OCI-LY1 (cell line): ENCODE measurements around the gene SPOP.

Source experiments
- H2AFZ ChIP-seq: fragments of 200-600 bp; sonication (generic), shearing (Covaris generic); 2 replicates; pipeline ENCODE4 v1.6.0; 2014; ENCODE audit warnings: antibody characterized with exemption, mild to moderate bottlenecking, low read length
- H3F3A ChIP-seq: fragments of 200-600 bp; sonication (generic), shearing (Covaris generic); 2 replicates; pipeline ENCODE4 v1.6.0; 2014; ENCODE audit warnings: mild to moderate bottlenecking, antibody characterized with exemption, low read length, moderate library complexity; ENCODE audit not compliant: insufficient read depth
- H3K27ac ChIP-seq: fragments of 200-600 bp; sonication (generic); 2 replicates; pipeline ENCODE4 v1.5.1; 2014; ENCODE audit warnings: low read length, mixed run types, mild to moderate bottlenecking, low read depth; ENCODE audit not compliant: poor library complexity, severe bottlenecking
- H3K27me3 ChIP-seq: fragments of 200-600 bp; sonication (generic); 2 replicates; pipeline ENCODE4 v1.6.0; 2014; ENCODE audit warnings: antibody characterized with exemption, mild to moderate bottlenecking, low read length, moderate library complexity; ENCODE audit not compliant: insufficient read depth
- H3K36me3 ChIP-seq: fragments of 200-600 bp; sonication (generic); 2 replicates; pipeline ENCODE4 v1.6.1; 2014; ENCODE audit warnings: mild to moderate bottlenecking, antibody characterized with exemption, low read length, moderate library complexity, mixed read lengths; ENCODE audit not compliant: insufficient read depth
- H3K4me1 ChIP-seq: fragments of 200-600 bp; sonication (generic); 2 replicates; pipeline ENCODE4 v1.5.1; 2014; ENCODE audit warnings: mild to moderate bottlenecking, low read length, moderate library complexity; ENCODE audit not compliant: insufficient read depth, severe bottlenecking
- H3K4me2 ChIP-seq: fragments of 200-600 bp; sonication (generic), shearing (Covaris generic); 2 replicates; pipeline ENCODE4 v1.6.1; 2014; ENCODE audit warnings: low read length
- H3K4me3 ChIP-seq: fragments of 200-600 bp; sonication (generic); 2 replicates; pipeline ENCODE4 v1.5.1; 2014; ENCODE audit warnings: low read length, low read depth, mild to moderate bottlenecking, mixed read lengths; ENCODE audit not compliant: poor library complexity, severe bottlenecking
- H3K79me2 ChIP-seq: fragments of 200-600 bp; shearing (Covaris generic); 2 replicates; pipeline ENCODE4 v1.6.1; 2016; ENCODE audit warnings: mixed run types, low read length, mixed read lengths; ENCODE audit not compliant: insufficient read depth
- H3K9ac ChIP-seq: fragments of 200-600 bp; sonication (generic), shearing (Covaris generic); 2 replicates; pipeline ENCODE4 v1.6.1; 2014; ENCODE audit warnings: mild to moderate bottlenecking, low read length, mixed read lengths
- H3K9me2 ChIP-seq: fragments of 200-600 bp; sonication (generic), shearing (Covaris generic); 2 replicates; pipeline ENCODE4 v1.6.1; 2014; ENCODE audit warnings: low read depth, mild to moderate bottlenecking, low read length, mixed read lengths
- H3K9me3 ChIP-seq: fragments of 200-600 bp; shearing (Covaris generic); 2 replicates; pipeline ENCODE4 v1.6.1; 2014; ENCODE audit warnings: low read length, mixed read lengths
- H4K20me1 ChIP-seq: fragments of 200-600 bp; sonication (generic), shearing (Covaris generic); 2 replicates; pipeline ENCODE4 v1.6.0; 2016; ENCODE audit warnings: mild to moderate bottlenecking, low read length; ENCODE audit not compliant: insufficient read depth
- EZH2 ChIP-seq: fragments of 200-600 bp; sonication (generic), shearing (Covaris generic); IDR thresholded peaks from 2 replicates; pipeline ENCODE4 v1.8.0; 2017; ENCODE audit warnings: borderline replicate concordance, mixed run types, mild to moderate bottlenecking, antibody characterized with exemption, low read length, moderate library complexity, mixed read lengths
- TF ChIP-seq, protein P1 (sequence below): fragments of 200-600 bp; sonication (generic), shearing (Covaris generic); IDR thresholded peaks from 2 replicates; pipeline ENCODE4 v1.5.1; 2017; ENCODE audit warnings: mild to moderate bottlenecking, antibody characterized with exemption, low read length, moderate library complexity, mixed read lengths

The SPOP gene

DNA sequence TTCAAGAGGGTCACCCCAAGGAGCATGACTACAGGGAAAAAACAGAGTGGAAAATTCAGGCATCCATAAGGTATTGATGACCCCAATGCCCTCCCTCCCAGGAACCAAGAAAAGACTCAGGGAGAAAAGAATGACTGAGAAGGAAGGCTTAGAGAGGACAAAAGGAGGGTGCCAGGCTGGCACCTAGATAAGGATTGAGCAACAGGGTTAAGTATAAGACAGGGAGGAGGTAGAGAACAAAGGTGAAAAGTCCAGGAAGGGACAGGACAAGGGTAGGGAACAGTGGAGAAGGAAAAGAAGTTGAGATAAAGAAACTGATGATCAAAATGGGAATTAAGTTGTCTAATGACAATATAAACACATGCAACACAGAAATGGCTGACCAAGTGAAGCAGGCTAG lies 27.4 kb upstream of the SPOP start:
- peaks cover 6% of the 10 kb centered on the region; the same call in 1 of the 2 replicates for H3K79me2 ChIP-seq
- H3K36me3 ChIP-seq, result peaks cover 65% of the 10 kb centered on the region
- H3K9me2 ChIP-seq, result no peaks in the 10 kb centered on the region
- H3K9ac ChIP-seq, result no peak overlapping the region
- TF ChIP-seq EZH2, result no peak
- TF ChIP-seq, protein P1, sequence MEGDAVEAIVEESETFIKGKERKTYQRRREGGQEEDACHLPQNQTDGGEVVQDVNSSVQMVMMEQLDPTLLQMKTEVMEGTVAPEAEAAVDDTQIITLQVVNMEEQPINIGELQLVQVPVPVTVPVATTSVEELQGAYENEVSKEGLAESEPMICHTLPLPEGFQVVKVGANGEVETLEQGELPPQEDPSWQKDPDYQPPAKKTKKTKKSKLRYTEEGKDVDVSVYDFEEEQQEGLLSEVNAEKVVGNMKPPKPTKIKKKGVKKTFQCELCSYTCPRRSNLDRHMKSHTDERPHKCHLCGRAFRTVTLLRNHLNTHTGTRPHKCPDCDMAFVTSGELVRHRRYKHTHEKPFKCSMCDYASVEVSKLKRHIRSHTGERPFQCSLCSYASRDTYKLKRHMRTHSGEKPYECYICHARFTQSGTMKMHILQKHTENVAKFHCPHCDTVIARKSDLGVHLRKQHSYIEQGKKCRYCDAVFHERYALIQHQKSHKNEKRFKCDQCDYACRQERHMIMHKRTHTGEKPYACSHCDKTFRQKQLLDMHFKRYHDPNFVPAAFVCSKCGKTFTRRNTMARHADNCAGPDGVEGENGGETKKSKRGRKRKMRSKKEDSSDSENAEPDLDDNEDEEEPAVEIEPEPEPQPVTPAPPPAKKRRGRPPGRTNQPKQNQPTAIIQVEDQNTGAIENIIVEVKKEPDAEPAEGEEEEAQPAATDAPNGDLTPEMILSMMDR, result no peak
- no peak overlapping the region for H3K4me3 ChIP-seq
- H4K20me1 ChIP-seq, result no peaks in the 10 kb centered on the region
- no peak overlapping the region for H3K4me2 ChIP-seq
- no peak overlapping the region for H3K27ac ChIP-seq
- peaks cover 5% of the 10 kb centered on the region; the same call in 1 of the 2 replicates for H3F3A ChIP-seq
- no peaks in the 10 kb centered on the region for H3K9me3 ChIP-seq
- H3K4me1 ChIP-seq, result peaks cover 19% of the 10 kb centered on the region
- H3K27me3 ChIP-seq, result no peaks in the 10 kb centered on the region
- no peak overlapping the region for H2AFZ ChIP-seq

DNA sequence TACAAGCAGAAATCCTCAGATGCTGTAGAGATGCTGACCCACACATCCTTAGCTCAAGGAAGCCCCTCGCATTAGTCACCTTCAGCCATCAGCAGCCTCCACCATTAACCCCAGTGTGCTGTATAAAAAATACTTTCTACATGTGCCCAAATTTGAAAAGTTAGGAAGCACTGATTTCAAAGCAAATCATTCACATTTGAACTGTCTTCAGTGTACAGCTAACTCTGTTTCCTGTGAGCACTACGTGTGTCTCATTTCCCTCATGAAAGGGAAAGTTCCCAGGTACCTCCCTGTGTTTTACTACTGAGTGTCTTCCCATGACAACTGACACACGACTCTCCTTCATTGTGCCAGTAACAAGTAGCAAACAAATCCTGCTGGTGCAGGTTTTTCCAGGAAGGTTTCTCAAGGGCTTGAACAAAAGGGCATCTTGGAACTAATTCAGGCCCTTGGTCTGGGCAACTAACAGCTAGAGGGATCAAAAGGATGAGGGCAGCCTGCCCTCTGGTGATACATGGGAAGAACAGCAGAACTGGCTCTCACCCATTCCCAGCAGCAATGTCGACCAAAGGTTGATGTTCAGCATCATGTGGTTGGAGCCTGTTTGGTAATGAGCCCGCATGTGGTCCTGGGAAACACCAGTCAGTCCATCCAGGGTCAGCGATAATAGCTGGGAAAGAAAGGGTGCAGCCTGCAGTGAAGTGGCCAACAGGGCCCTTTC lies 25.8 kb upstream of the SPOP start:
- no peak overlapping the region for H3K4me3 ChIP-seq

DNA sequence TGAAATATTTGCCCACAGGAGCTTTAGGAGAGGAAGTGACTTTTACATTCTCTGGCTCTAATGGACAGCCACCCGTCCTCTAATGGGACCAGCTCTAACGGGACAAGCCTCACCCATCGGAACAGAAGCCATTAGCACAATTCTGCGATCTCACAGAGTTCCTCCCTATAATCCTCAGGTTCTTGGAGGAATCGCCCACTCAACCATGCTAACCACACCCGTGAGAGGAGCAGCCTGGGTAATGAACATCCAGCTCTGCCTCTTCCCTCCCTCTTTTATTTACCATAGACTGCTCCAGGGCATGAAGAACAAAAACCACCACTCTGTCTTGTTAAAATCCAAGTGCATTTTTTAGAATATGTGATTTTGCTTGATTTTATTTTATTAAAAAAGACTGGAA lies 23.1 kb upstream of the SPOP start:
- H3K4me1 ChIP-seq, result no peaks in the 10 kb centered on the region
- H2AFZ ChIP-seq, result no peak overlapping the region
- H3K27me3 ChIP-seq, result no peaks in the 10 kb centered on the region
- no peak overlapping the region for H3K4me2 ChIP-seq
- no peaks in the 10 kb centered on the region for H3F3A ChIP-seq
- no peaks in the 10 kb centered on the region for H3K9me3 ChIP-seq
- peaks cover 62% of the 10 kb centered on the region for H3K36me3 ChIP-seq
- H3K9ac ChIP-seq, result no peak overlapping the region
- no peak overlapping the region for H3K27ac ChIP-seq
- no peaks in the 10 kb centered on the region for H4K20me1 ChIP-seq
- no peaks in the 10 kb centered on the region for H3K9me2 ChIP-seq
- no peaks in the 10 kb centered on the region for H3K79me2 ChIP-seq
- no peak overlapping the region for H3K4me3 ChIP-seq
- TF ChIP-seq, protein P1, result no peak
- no peak for TF ChIP-seq EZH2

More for the DNA sequence above, 25.8 kb upstream of the SPOP start:
- Histone ChIP-seq H3K36me3 (peaks cover 63% of the 10 kb centered on the region), H3K4me1 (peaks cover 16% of the 10 kb centered on the region), H3K9me3 (no peaks in the 10 kb centered on the region), H3K4me2 (no peak overlapping the region), H2AFZ (no peak overlapping the region), H3K9me2 (no peaks in the 10 kb centered on the region), H3K79me2 (peaks cover 6% of the 10 kb centered on the region; the same call in 1 of the 2 replicates), H3K27me3 (no peaks in the 10 kb centered on the region), H3K27ac (no peak overlapping the region), H3F3A (peaks cover 2% of the 10 kb centered on the region; the same call in 1 of the 2 replicates), H3K9ac (no peak overlapping the region), H4K20me1 (no peaks in the 10 kb centered on the region)
- TF ChIP-seq EZH2, result no peak
- TF ChIP-seq, protein P1, result peak; percentile 41
